ENCODE data around the gene MTUS2. TPM values are rescaled to one million over a fixed set of nuclear protein-coding genes. Genes with fewer than 3 reads are reported as not detected.

Gene MTUS2
- total and polyA plus RNA-seq, 2 donors (not counting 3 experiments of a cell fraction or from before 2014, with no cell fraction given), result not detected

GRCh38 chr13:28822801-28823200 lies 2.7 kb downstream of the MTUS2 start:
- DNase-seq (ENCODE audit: low read depth, low spot score), result no peak
- no peak for FAIRE-seq
- Histone ChIP-seq H2AFZ (ENCODE audit: low read depth, low read length) (no peak overlapping the region), H3K9me1 (replicated peaks; ENCODE audit: control insufficient read depth, extremely low read depth, insufficient read depth, low read length) (no peaks in the 10 kb centered on the region), H4K20me1 (replicated peaks; ENCODE audit: control insufficient read depth, extremely low read depth, insufficient read depth, low read length) (no peaks in the 10 kb centered on the region), H3K36me3 (ENCODE audit: control insufficient read depth in 2 of 2, extremely low read depth in 1 of 2, insufficient read depth in 2 of 2, low read length in 2 of 2) (no peaks in the 10 kb centered on the region), H3K9ac (replicated peaks; ENCODE audit: extremely low read depth, insufficient read depth, low read length) (no peak overlapping the region), H3K79me2 (ENCODE audit: control insufficient read depth, insufficient read depth, low read length) (no peaks in the 10 kb centered on the region), H3K4me3 (replicated peaks in 1 of 3; ENCODE audit: insufficient read depth in 1 of 3, low read depth in 1 of 3, low read length in 3 of 3) (no peak overlapping the region), H3K4me2 (ENCODE audit: insufficient read depth, low read length) (no peak overlapping the region), H3K9me3 (replicated peaks; ENCODE audit: control insufficient read depth, insufficient read depth, low read length) (no peaks in the 10 kb centered on the region), H3K27ac (ENCODE audit: insufficient read depth, low read depth, low read length) (no peak overlapping the region), H3K4me1 (ENCODE audit: control insufficient read depth, extremely low read depth, insufficient read depth, low read length) (peaks cover 10% of the 10 kb centered on the region), H3K27me3 (ENCODE audit: control insufficient read depth in 2 of 2, insufficient read depth in 2 of 2, low read length in 2 of 2) (peaks cover 14 to 36% of the 10 kb centered on the region in 2 experiments)
- dilution Hi-C loops (cut with MboI; ENCODE audit: extremely low pct_ligation_motif_present, low sequenced_read_pairs) (no loop called here), intact Hi-C loops (cut with micrococcal nuclease) (loop anchor here (5.0 kb wide), 1 partner anchor 540 kb away; no protein-coding TSS in a partner anchor)
- TF ChIP-seq GATA2 (IDR thresholded peaks at IDR 0.05; ENCODE audit: insufficient read depth, insufficient read length, low read depth, low read length) (no peak), FOS (IDR thresholded peaks at IDR 0.05; ENCODE audit: borderline replicate concordance, insufficient read depth, low read length) (no peak), JUN (IDR thresholded peaks at IDR 0.05; ENCODE audit: borderline replicate concordance, insufficient read depth, insufficient read length, low read depth) (no peak), MAX (IDR thresholded peaks at IDR 0.05; ENCODE audit: insufficient read depth, insufficient read length) (no peak), MYC (IDR thresholded peaks at IDR 0.05; ENCODE audit: low read depth, low read length) (no peak), EZH2 (IDR thresholded peaks at IDR 0.05; ENCODE audit: borderline replicate concordance, low read depth, low read length, severe bottlenecking) (no peak), POLR2AphosphoS5 (IDR thresholded peaks at IDR 0.05; ENCODE audit: insufficient read depth, low read depth, low read length) (no peak), CTCF (IDR thresholded peaks at IDR 0.05; ENCODE audit: extremely low read depth in 1 of 2, insufficient read depth in 1 of 2, low read depth in 1 of 2, low read length in 2 of 2) (no peak), POLR2A (IDR thresholded peaks at IDR 0.05; ENCODE audit: low read depth, low read length) (no peak)
- ChIA-PET POLR2A (no interaction called here), CTCF (no interaction called here)
- BruUV-seq (replicated peaks), result no TSS peak
